DMS114 treated with DMSO at 0.1 percent for 48 hours (cell line): Measurements from ENCODE around the gene MOAP1.
A peak's percentile ranks its signal among the peaks of the same experiment; 100 is the strongest.
"Not testable (repeated sequence)": the region's sequence is repeated elsewhere in the genome, so short reads cannot be mapped to it uniquely, and the experiment has no call there.

Experiments used
- DNase-seq: peaks from one replicate; lab custom pipeline; 2025; ENCODE audit not compliant: unreplicated experiment; lab: John Stamatoyannopoulos, UW

Gene MOAP1

GRCh38 chr14:93184391-93185348 is at the start of gene MOAP1, which contains the start of gene LYSET:
Gene MOAP1, minus strand, starts transcription at chr14:93184897. Its CDS starts 655 bp downstream, at chr14:93184242.
Gene LYSET, plus strand, starts transcription at chr14:93185317. Its CDS starts 89 bp downstream, at chr14:93185406.
- DNase-seq = peak; percentile 44

GRCh38 chr14:93233078-93233477 is 48.4 kb upstream of the MOAP1 start:
- DNase-seq = not testable (repeated sequence)

GRCh38 chr14:93232159-93232558 is 47.5 kb upstream of the MOAP1 start:
- DNase-seq = no peak

GRCh38 chr14:93231129-93231979 is 46.7 kb upstream of the MOAP1 start:
- peak; percentile 30 for DNase-seq

GRCh38 chr14:93230539-93230938 is 45.8 kb upstream of the MOAP1 start:
- DNase-seq = no peak

GRCh38 chr14:93228550-93228949 is 43.9 kb upstream of the MOAP1 start:
- DNase-seq = no peak

GRCh38 chr14:93223565-93223964 is 38.9 kb upstream of the MOAP1 start:
- DNase-seq = no peak

GRCh38 chr14:93220509-93220908 is 35.8 kb upstream of the MOAP1 start:
- no peak for DNase-seq

- DNase-seq = peak; percentile 16
Observed at GRCh38 chr14:93219103-93219726, 34.5 kb upstream of the MOAP1 start.

- DNase-seq = no peak
Observed at GRCh38 chr14:93214598-93214997, 29.9 kb upstream of the MOAP1 start.

GRCh38 chr14:93212432-93212831 is 27.7 kb upstream of the MOAP1 start:
- DNase-seq = no peak

GRCh38 chr14:93207468-93208308 is 23.0 kb upstream of the MOAP1 start:
- DNase-seq = peak; percentile 27

- peak; percentile 91 for DNase-seq
Observed at GRCh38 chr14:93206793-93207467, 22.2 kb upstream of the MOAP1 start, which contains the start of the genes GON7 and UBR7. Gene GON7, minus strand, starts transcription at chr14:93207065. Its CDS starts 28 bp downstream, at chr14:93207037. Gene UBR7, plus strand, starts transcription at chr14:93207256. Its CDS starts 36 bp downstream, at chr14:93207292.

GRCh38 chr14:93201155-93201704 is 16.5 kb upstream of the MOAP1 start:
- DNase-seq = no peak

GRCh38 chr14:93200553-93200952 is 15.9 kb upstream of the MOAP1 start:
- DNase-seq = no peak

GRCh38 chr14:93199031-93199430 is 14.3 kb upstream of the MOAP1 start:
- no peak for DNase-seq

GRCh38 chr14:93195316-93195999 is 10.8 kb upstream of the MOAP1 start:
- DNase-seq = no peak

GRCh38 chr14:93186956-93187355 is 2.3 kb upstream of the MOAP1 start:
- no peak for DNase-seq

GRCh38 chr14:93186466-93186865 is 1.8 kb upstream of the MOAP1 start:
- DNase-seq = no peak
